Measurements from ENCODE around the gene CHAMP1.
"Not testable (repeated sequence)": the region's sequence is repeated elsewhere in the genome, so short reads cannot be mapped to it uniquely, and the experiment has no call there.

CHAMP1 gene

GRCh38 chr13:114303700-114304327, 10.5 kb upstream of the CHAMP1 start:
- no peak for DNase-seq

GRCh38 chr13:114304346-114305034, 9.8 kb upstream of the CHAMP1 start:
- DNase-seq: no peak

GRCh38 chr13:114309086-114309485, 5.2 kb upstream of the CHAMP1 start:
- DNase-seq: no peak

GRCh38 chr13:114309806-114310410, 4.4 kb upstream of the CHAMP1 start:
- DNase-seq: no peak

GRCh38 chr13:114310956-114311355, 3.3 kb upstream of the CHAMP1 start:
- no peak for DNase-seq

GRCh38 chr13:114311387-114311786, 2.9 kb upstream of the CHAMP1 start:
- DNase-seq: no peak

GRCh38 chr13:114311908-114312307, 2.4 kb upstream of the CHAMP1 start:
- DNase-seq: no peak

- peak; percentile 69 to 70 for DNase-seq
Observed at GRCh38 chr13:114313061-114313860, 1.0 kb upstream of the CHAMP1 start.

GRCh38 chr13:114315074-114315785, 927 bp downstream of the CHAMP1 start:
- DNase-seq: no peak

GRCh38 chr13:114318624-114319023, 4.3 kb downstream of the CHAMP1 start:
- no peak for DNase-seq

GRCh38 chr13:114319441-114319913, 5.2 kb downstream of the CHAMP1 start:
- DNase-seq: no peak

- no peak for DNase-seq
Observed at GRCh38 chr13:114320065-114320464, 5.8 kb downstream of the CHAMP1 start.

- DNase-seq: no peak
Observed at GRCh38 chr13:114321256-114321655, 7.0 kb downstream of the CHAMP1 start.

GRCh38 chr13:114323349-114323748, 9.0 kb downstream of the CHAMP1 start:
- DNase-seq: no peak

- peak in 1 of 2 experiments; percentile 41 for DNase-seq
Observed at GRCh38 chr13:114324334-114324733, 10.0 kb downstream of the CHAMP1 start.

- no peak for DNase-seq
Observed at GRCh38 chr13:114325729-114326128, 11.4 kb downstream of the CHAMP1 start.

- no peak for DNase-seq
Observed at GRCh38 chr13:114328034-114328433, 13.7 kb downstream of the CHAMP1 start.

- no peak for DNase-seq
Observed at GRCh38 chr13:114328595-114328994, 14.3 kb downstream of the CHAMP1 start.

GRCh38 chr13:114330086-114330485, 15.8 kb downstream of the CHAMP1 start:
- DNase-seq: no peak

GRCh38 chr13:114333881-114334280, 19.6 kb downstream of the CHAMP1 start:
- not testable (repeated sequence) for DNase-seq

GRCh38 chr13:114334305-114335053, 20.2 kb downstream of the CHAMP1 start:
- DNase-seq: no peak

- not testable (repeated sequence) for DNase-seq
Observed at GRCh38 chr13:114336457-114336856, 22.2 kb downstream of the CHAMP1 start.

Measured in activated T-cell treated with anti-CD3 and anti-CD28 coated beads, Interleukin-2, amount 50 U/mL, for 48 hours (primary cell).